GM10847 (cell line): ENCODE data around the gene TNFSF15.

Source experiments
- POLR2A ChIP-seq: IDR thresholded peaks from 2 replicates; pipeline ENCODE4 v1.6.1; 2011; ENCODE audit not compliant: insufficient read length; ENCODE audit errors: extremely low read depth

Gene TNFSF15

GRCh38 chr9:114782586-114782985, 23.3 kb downstream of the TNFSF15 start:
- TF ChIP-seq POLR2A = no peak

- TF ChIP-seq POLR2A = no peak
Measured at GRCh38 chr9:114779352-114779845, 26.4 kb downstream of the TNFSF15 start.

GRCh38 chr9:114777821-114778609, 27.8 kb downstream of the TNFSF15 start:
- no peak for TF ChIP-seq POLR2A

- no peak for TF ChIP-seq POLR2A
Measured at GRCh38 chr9:114776683-114777399, 29.0 kb downstream of the TNFSF15 start.

GRCh38 chr9:114775981-114776380, 29.9 kb downstream of the TNFSF15 start:
- TF ChIP-seq POLR2A = no peak

- TF ChIP-seq POLR2A = no peak
Measured at GRCh38 chr9:114775121-114775520, 30.7 kb downstream of the TNFSF15 start.

GRCh38 chr9:114774524-114774923, 31.3 kb downstream of the TNFSF15 start:
- no peak for TF ChIP-seq POLR2A

- TF ChIP-seq POLR2A = no peak
Measured at GRCh38 chr9:114771889-114772288, 34.0 kb downstream of the TNFSF15 start.

GRCh38 chr9:114770991-114771390, 34.8 kb downstream of the TNFSF15 start:
- no peak for TF ChIP-seq POLR2A

GRCh38 chr9:114769624-114770023, 36.2 kb downstream of the TNFSF15 start:
- TF ChIP-seq POLR2A = no peak

GRCh38 chr9:114763220-114763619, 42.6 kb downstream of the TNFSF15 start:
- no peak for TF ChIP-seq POLR2A

GRCh38 chr9:114761523-114761922, 44.3 kb downstream of the TNFSF15 start:
- TF ChIP-seq POLR2A = no peak

- no peak for TF ChIP-seq POLR2A
Measured at GRCh38 chr9:114759512-114760341, 46.1 kb downstream of the TNFSF15 start.

GRCh38 chr9:114757984-114758383, 47.9 kb downstream of the TNFSF15 start:
- no peak for TF ChIP-seq POLR2A

GRCh38 chr9:114757395-114757794, 48.4 kb downstream of the TNFSF15 start:
- no peak for TF ChIP-seq POLR2A
